H9 (cell line): Measurements from ENCODE around the gene UBE2D1. TPM values are rescaled to one million over a fixed set of nuclear protein-coding genes. Genes with fewer than 3 reads are reported as not detected.

ENCODE experiments used
- DNase-seq: peaks from one replicate; pipeline ENCODE4 v3.0.0-alpha.2; 2017
- H2AFZ ChIP-seq: one replicate; pipeline ENCODE4 v1.6.1; 2013; ENCODE audit warnings: mild to moderate bottlenecking, low read length, control low read depth, moderate library complexity
- H2AK5ac ChIP-seq: 2 replicates; pipeline ENCODE4 v1.6.1; 2013; ENCODE audit warnings: low read length, control low read depth, mixed read lengths; ENCODE audit not compliant: insufficient read length
- H2BK120ac ChIP-seq: one replicate; pipeline ENCODE4 v1.6.1; 2013; ENCODE audit warnings: low read depth, mild to moderate bottlenecking, low read length, control low read depth, inconsistent platforms; ENCODE audit not compliant: poor library complexity, severe bottlenecking
- H2BK12ac ChIP-seq: 2 replicates; pipeline ENCODE4 v1.6.1; 2013; ENCODE audit warnings: low read length, control low read depth, mixed read lengths, low read depth; ENCODE audit not compliant: insufficient read length
- H2BK15ac ChIP-seq: 2 replicates; pipeline ENCODE4 v1.6.1; 2013; ENCODE audit warnings: low read depth, low read length, control low read depth
- H2BK20ac ChIP-seq: one replicate; pipeline ENCODE4 v1.6.1; 2013; ENCODE audit warnings: low read depth, mild to moderate bottlenecking, low read length, control low read depth, inconsistent platforms; ENCODE audit not compliant: poor library complexity, severe bottlenecking
- H2BK5ac ChIP-seq: 2 replicates; pipeline ENCODE4 v1.6.1; 2013; ENCODE audit warnings: low read length, control low read depth, mixed read lengths; ENCODE audit not compliant: insufficient read length
- H3K14ac ChIP-seq: 2 replicates; pipeline ENCODE4 v1.6.1; 2013; ENCODE audit warnings: low read length, control low read depth; ENCODE audit not compliant: insufficient read depth
- H3K18ac ChIP-seq: 2 replicates; pipeline ENCODE4 v1.6.1; 2013; ENCODE audit warnings: low read depth, mild to moderate bottlenecking, mixed read lengths, low read length, control low read depth; ENCODE audit not compliant: insufficient read length
- H3K23ac ChIP-seq: 2 replicates; pipeline ENCODE4 v1.6.1; 2013; ENCODE audit warnings: low read length, control low read depth, mixed read lengths, low read depth; ENCODE audit not compliant: insufficient read length
- H3K23me2 ChIP-seq: 2 replicates; pipeline ENCODE4 v1.6.1; 2013; ENCODE audit warnings: low read depth, mild to moderate bottlenecking, mixed read lengths, low read length, control low read depth; ENCODE audit not compliant: insufficient read length, poor library complexity, severe bottlenecking
- H3K27ac ChIP-seq: 2 replicates; pipeline ENCODE4 v1.5.1; 2013; ENCODE audit warnings: low read length, control low read depth, mixed read lengths, low read depth; ENCODE audit not compliant: insufficient read length
- H3K27me3 ChIP-seq: 2 replicates; pipeline ENCODE4 v1.6.1; 2013; ENCODE audit warnings: low read length, control low read depth, inconsistent platforms; ENCODE audit not compliant: insufficient read depth
- H3K4ac ChIP-seq: 2 replicates; pipeline ENCODE4 v1.6.1; 2013; ENCODE audit warnings: low read depth, mild to moderate bottlenecking, control low read depth, inconsistent platforms, low read length, moderate library complexity
- H3K4me1 ChIP-seq: 2 replicates; pipeline ENCODE4 v1.6.1; 2013; ENCODE audit warnings: low read length, control low read depth, inconsistent platforms; ENCODE audit not compliant: insufficient read depth
- H3K4me2 ChIP-seq: 2 replicates; pipeline ENCODE4 v1.6.1; 2013; ENCODE audit warnings: low read length, control low read depth, mixed read lengths; ENCODE audit not compliant: insufficient read length, insufficient read depth
- H3K56ac ChIP-seq: 2 replicates; pipeline ENCODE4 v1.6.1; 2013; ENCODE audit warnings: low read depth, mild to moderate bottlenecking, mixed read lengths, low read length, control low read depth; ENCODE audit not compliant: insufficient read length
- H3K79me1 ChIP-seq: 2 replicates; pipeline ENCODE4 v1.6.1; 2013; ENCODE audit warnings: low read depth, mild to moderate bottlenecking, moderate library complexity, low read length, control low read depth, inconsistent platforms; ENCODE audit not compliant: insufficient read depth, poor library complexity, severe bottlenecking
- H3K79me2 ChIP-seq: 2 replicates; pipeline ENCODE4 v1.6.1; 2013; ENCODE audit warnings: low read length, control low read depth, inconsistent platforms; ENCODE audit not compliant: insufficient read depth
- H3K9ac ChIP-seq: 2 replicates; pipeline ENCODE4 v1.6.1; 2013; ENCODE audit warnings: low read length, control low read depth, mixed read lengths; ENCODE audit not compliant: insufficient read length; ENCODE audit errors: extremely low read depth
- H3K9me3 ChIP-seq: one replicate; pipeline ENCODE4 v1.6.1; 2013; ENCODE audit warnings: low read depth, low read length, inconsistent platforms; ENCODE audit not compliant: control insufficient read depth
- H3T11ph ChIP-seq: one replicate; pipeline ENCODE4 v1.6.1; 2013; ENCODE audit warnings: mild to moderate bottlenecking, low read length, control low read depth, inconsistent platforms
- H4K20me1 ChIP-seq: one replicate; pipeline ENCODE4 v1.6.1; 2013; ENCODE audit not compliant: control insufficient read depth, insufficient read length, insufficient read depth
- H4K5ac ChIP-seq: 2 replicates; pipeline ENCODE4 v1.6.1; 2013; ENCODE audit warnings: low read depth, mild to moderate bottlenecking, mixed read lengths, low read length, control low read depth; ENCODE audit not compliant: insufficient read length
- H4K8ac ChIP-seq: replicated peaks from 2 replicates; pipeline ENCODE4 v1.6.1; 2013; ENCODE audit warnings: low read length, control low read depth, mixed read lengths, low read depth; ENCODE audit not compliant: insufficient read length
- H4K91ac ChIP-seq: 2 replicates; pipeline ENCODE4 v1.6.1; 2013; ENCODE audit warnings: low read depth, mild to moderate bottlenecking, moderate library complexity, mixed read lengths, low read length, control low read depth; ENCODE audit not compliant: insufficient read length
- H3K27ac Mint-ChIP-seq, 3 experiments: 2 replicates in 2 of 3; 3 replicates in 1 of 3; pipeline ENCODE4 v1.8.0; 2020 to 2021; ENCODE audit warnings: mixed read lengths in 3 of 3, mild to moderate bottlenecking in 1 of 3, moderate library complexity in 1 of 3
- H3K27me3 Mint-ChIP-seq: 2 replicates; pipeline ENCODE4 v1.8.0; 2021; ENCODE audit warnings: low read depth, mild to moderate bottlenecking, moderate library complexity, mixed read lengths
- H3K36me3 Mint-ChIP-seq, 3 experiments: 2 replicates in 2 of 3; 3 replicates in 1 of 3; pipeline ENCODE4 v1.8.0; 2020 to 2021; ENCODE audit warnings: low read depth in 3 of 3, mixed read lengths in 3 of 3; ENCODE audit not compliant: insufficient read depth in 1 of 3
- H3K4me1 Mint-ChIP-seq, 2 experiments: 2 replicates each; pipeline ENCODE4 v1.8.0; 2020; ENCODE audit warnings: mixed read lengths in 2 of 2
- H3K4me3 Mint-ChIP-seq, 2 experiments: 2 replicates in 1 of 2; 3 replicates in 1 of 2; pipeline ENCODE4 v1.8.0; 2020 to 2021; ENCODE audit warnings: mild to moderate bottlenecking in 2 of 2, mixed read lengths in 2 of 2, moderate library complexity in 1 of 2
- H3K9me3 Mint-ChIP-seq, 2 experiments: 2 replicates in 1 of 2; 3 replicates in 1 of 2; pipeline ENCODE4 v1.8.0; 2020; ENCODE audit warnings: mild to moderate bottlenecking in 2 of 2, mixed read lengths in 2 of 2, moderate library complexity in 1 of 2
- WGBS: extraction: QIAGEN DNeasy Blood & Tissue Kit; methylation state at CpG from one replicate; pipeline ENCODE4 v1.1.7; 2013; ENCODE audit warnings: missing lambda C conversion rate, low lambda C conversion rate, mixed read lengths; ENCODE audit not compliant: insufficient read length; ENCODE audit errors: extremely low coverage; 5-methylcytosine and 5-hydroxymethylcytosine counted together
- total RNA-seq: library from RNA; stranded (reverse); gene quantifications from 2 replicates; pipeline ENCODE4 v1.2.1, GENCODE V29; 2021
- TF ChIP-seq, protein P1 (sequence below): fragments of 200-600 bp; sonication (generic); conservative IDR thresholded peaks from 3 replicates; pipeline ENCODE4 v1.8.0; 2021; ENCODE audit warnings: antibody characterized with exemption, mild to moderate bottlenecking

Gene UBE2D1
- total RNA-seq, 1 experiment from 2014 or later = 26.8 TPM

DNA sequence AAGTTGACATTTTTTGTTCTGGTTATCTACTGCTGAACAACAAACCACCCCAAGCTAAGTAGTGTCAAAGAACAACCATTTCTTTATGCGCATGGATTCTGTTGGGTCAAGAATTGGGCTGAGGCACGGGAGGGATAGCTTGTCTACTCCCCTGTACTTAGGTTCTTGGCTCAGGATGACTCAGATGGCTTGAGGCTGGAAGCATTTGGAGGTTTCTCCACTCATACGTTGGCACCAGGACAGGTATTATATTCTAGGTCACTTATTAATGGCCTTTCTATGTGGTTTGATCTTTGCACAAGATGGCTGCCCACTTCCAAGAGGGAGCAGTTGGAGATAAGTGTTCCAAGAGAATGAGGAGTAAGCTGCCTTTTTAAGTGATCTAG lies 38.6 kb downstream of the UBE2D1 start:
- H3K27me3 ChIP-seq = no peaks in the 10 kb centered on the region
- TF ChIP-seq, protein P1, sequence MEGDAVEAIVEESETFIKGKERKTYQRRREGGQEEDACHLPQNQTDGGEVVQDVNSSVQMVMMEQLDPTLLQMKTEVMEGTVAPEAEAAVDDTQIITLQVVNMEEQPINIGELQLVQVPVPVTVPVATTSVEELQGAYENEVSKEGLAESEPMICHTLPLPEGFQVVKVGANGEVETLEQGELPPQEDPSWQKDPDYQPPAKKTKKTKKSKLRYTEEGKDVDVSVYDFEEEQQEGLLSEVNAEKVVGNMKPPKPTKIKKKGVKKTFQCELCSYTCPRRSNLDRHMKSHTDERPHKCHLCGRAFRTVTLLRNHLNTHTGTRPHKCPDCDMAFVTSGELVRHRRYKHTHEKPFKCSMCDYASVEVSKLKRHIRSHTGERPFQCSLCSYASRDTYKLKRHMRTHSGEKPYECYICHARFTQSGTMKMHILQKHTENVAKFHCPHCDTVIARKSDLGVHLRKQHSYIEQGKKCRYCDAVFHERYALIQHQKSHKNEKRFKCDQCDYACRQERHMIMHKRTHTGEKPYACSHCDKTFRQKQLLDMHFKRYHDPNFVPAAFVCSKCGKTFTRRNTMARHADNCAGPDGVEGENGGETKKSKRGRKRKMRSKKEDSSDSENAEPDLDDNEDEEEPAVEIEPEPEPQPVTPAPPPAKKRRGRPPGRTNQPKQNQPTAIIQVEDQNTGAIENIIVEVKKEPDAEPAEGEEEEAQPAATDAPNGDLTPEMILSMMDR = no peak
- no peak overlapping the region for H3K27ac Mint-ChIP-seq
- H4K5ac ChIP-seq = no peak overlapping the region
- no peak overlapping the region for H2BK120ac ChIP-seq
- H3K23ac ChIP-seq = no peak overlapping the region
- DNase-seq = no peak
- H2BK15ac ChIP-seq = no peak overlapping the region
- no peak overlapping the region for H3K4me2 ChIP-seq
- H4K8ac ChIP-seq = no peak overlapping the region
- no peak overlapping the region for H3K9ac ChIP-seq
- H3K18ac ChIP-seq = no peak overlapping the region
- H3K9me3 ChIP-seq = no peaks in the 10 kb centered on the region
- no CpG with 5 or more reads among the region's 3 CpGs for WGBS
- H2BK12ac ChIP-seq = no peak overlapping the region
- H3K14ac ChIP-seq = no peak overlapping the region
- H2BK5ac ChIP-seq = no peak overlapping the region
- H3K36me3 Mint-ChIP-seq = no peaks in the 10 kb centered on the region
- no peak overlapping the region for H3T11ph ChIP-seq
- no peak overlapping the region for H3K4me3 Mint-ChIP-seq
- H3K9me3 Mint-ChIP-seq = no peaks in the 10 kb centered on the region
- H2AFZ ChIP-seq = no peak overlapping the region
- H3K27ac ChIP-seq = no peak overlapping the region
- no peaks in the 10 kb centered on the region for H3K4me1 ChIP-seq
- no peak overlapping the region for H3K56ac ChIP-seq
- no peak overlapping the region for H2BK20ac ChIP-seq
- no peak overlapping the region for H2AK5ac ChIP-seq
- no peaks in the 10 kb centered on the region for H4K20me1 ChIP-seq
- H3K4me1 Mint-ChIP-seq = no peaks in the 10 kb centered on the region
- no peak overlapping the region for H4K91ac ChIP-seq
- H3K27me3 Mint-ChIP-seq = no peaks in the 10 kb centered on the region
- no peaks in the 10 kb centered on the region for H3K79me1 ChIP-seq
- H3K23me2 ChIP-seq = no peaks in the 10 kb centered on the region
- H3K4ac ChIP-seq = no peak overlapping the region
- no peaks in the 10 kb centered on the region for H3K79me2 ChIP-seq
